GM19240 (cell line): Measurements from ENCODE around the gene INHBE.
A peak's percentile ranks its signal among the peaks of the same experiment; 100 is the strongest.
"Not testable (repeated sequence)": the region's sequence is repeated elsewhere in the genome, so short reads cannot be mapped to it uniquely, and the experiment has no call there.

Experiments
- DNase-seq: peaks from one replicate; pipeline ENCODE4 v3.0.0; 2011; ENCODE audit warnings: low spot score; ENCODE audit not compliant: insufficient read length

INHBE gene

GRCh38 chr12:57475271-57476161, 20.4 kb downstream of the INHBE start:
- DNase-seq = no peak

GRCh38 chr12:57476162-57476992, 21.3 kb downstream of the INHBE start:
- no peak for DNase-seq

- no peak for DNase-seq
Measured at GRCh38 chr12:57476993-57477709, 22.0 kb downstream of the INHBE start.

GRCh38 chr12:57477710-57478681, 22.9 kb downstream of the INHBE start:
- DNase-seq = no peak

- DNase-seq = no peak
Measured at GRCh38 chr12:57479043-57479375, 23.9 kb downstream of the INHBE start.

- DNase-seq = no peak
Measured at GRCh38 chr12:57479376-57480115, 24.4 kb downstream of the INHBE start, which contains the start of gene ARHGAP9. Gene ARHGAP9, minus strand, starts transcription at chr12:57479866. Its CDS starts 460 bp downstream, at chr12:57479406.

GRCh38 chr12:57481671-57482070, 26.6 kb downstream of the INHBE start:
- no peak for DNase-seq

- no peak for DNase-seq
Measured at GRCh38 chr12:57483466-57483865, 28.4 kb downstream of the INHBE start.

GRCh38 chr12:57485695-57486094, 30.6 kb downstream of the INHBE start:
- no peak for DNase-seq

- no peak for DNase-seq
Measured at GRCh38 chr12:57487055-57487596, 32.0 kb downstream of the INHBE start.

- DNase-seq = peak; percentile 92
Measured at GRCh38 chr12:57487597-57488401, 32.7 kb downstream of the INHBE start, which contains the start of gene MARS1. Gene MARS1, plus strand, starts transcription at chr12:57488068. Its CDS starts 23 bp downstream, at chr12:57488091.

GRCh38 chr12:57488402-57489156, 33.5 kb downstream of the INHBE start:
- DNase-seq = no peak

- DNase-seq = no peak
Measured at GRCh38 chr12:57489157-57489641, 34.1 kb downstream of the INHBE start.

- no peak for DNase-seq
Measured at GRCh38 chr12:57490126-57490525, 35.0 kb downstream of the INHBE start.

GRCh38 chr12:57491393-57492280, 36.5 kb downstream of the INHBE start:
- no peak for DNase-seq

- DNase-seq = not testable (repeated sequence)
Measured at GRCh38 chr12:57495051-57495701, 40.1 kb downstream of the INHBE start.
